OCI-LY7 (cell line): ENCODE measurements around the gene PTPA.

ENCODE experiments used
- EZH2phosphoT487 ChIP-seq: fragments of 200-600 bp; sonication (generic); IDR thresholded peaks from 2 replicates; pipeline ENCODE4 v1.6.1; 2018; ENCODE audit warnings: low read depth, borderline replicate concordance, mild to moderate bottlenecking, mixed run types, antibody characterized with exemption, low read length, moderate library complexity, mixed read lengths
- TF ChIP-seq, protein P1 (sequence below): fragments of 200-600 bp; sonication (generic); conservative IDR thresholded peaks from 2 replicates; pipeline ENCODE4 v1.5.1; 2014; ENCODE audit warnings: mild to moderate bottlenecking, antibody characterized with exemption, low read length, moderate library complexity, mixed read lengths

GRCh38 chr9:129145316-129145715 is 34.1 kb downstream of the PTPA start:
- TF ChIP-seq, protein P1, sequence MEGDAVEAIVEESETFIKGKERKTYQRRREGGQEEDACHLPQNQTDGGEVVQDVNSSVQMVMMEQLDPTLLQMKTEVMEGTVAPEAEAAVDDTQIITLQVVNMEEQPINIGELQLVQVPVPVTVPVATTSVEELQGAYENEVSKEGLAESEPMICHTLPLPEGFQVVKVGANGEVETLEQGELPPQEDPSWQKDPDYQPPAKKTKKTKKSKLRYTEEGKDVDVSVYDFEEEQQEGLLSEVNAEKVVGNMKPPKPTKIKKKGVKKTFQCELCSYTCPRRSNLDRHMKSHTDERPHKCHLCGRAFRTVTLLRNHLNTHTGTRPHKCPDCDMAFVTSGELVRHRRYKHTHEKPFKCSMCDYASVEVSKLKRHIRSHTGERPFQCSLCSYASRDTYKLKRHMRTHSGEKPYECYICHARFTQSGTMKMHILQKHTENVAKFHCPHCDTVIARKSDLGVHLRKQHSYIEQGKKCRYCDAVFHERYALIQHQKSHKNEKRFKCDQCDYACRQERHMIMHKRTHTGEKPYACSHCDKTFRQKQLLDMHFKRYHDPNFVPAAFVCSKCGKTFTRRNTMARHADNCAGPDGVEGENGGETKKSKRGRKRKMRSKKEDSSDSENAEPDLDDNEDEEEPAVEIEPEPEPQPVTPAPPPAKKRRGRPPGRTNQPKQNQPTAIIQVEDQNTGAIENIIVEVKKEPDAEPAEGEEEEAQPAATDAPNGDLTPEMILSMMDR = no peak
- no peak for TF ChIP-seq EZH2phosphoT487
